Measurements from ENCODE around the gene SDR39U1.

The SDR39U1 gene

DNA sequence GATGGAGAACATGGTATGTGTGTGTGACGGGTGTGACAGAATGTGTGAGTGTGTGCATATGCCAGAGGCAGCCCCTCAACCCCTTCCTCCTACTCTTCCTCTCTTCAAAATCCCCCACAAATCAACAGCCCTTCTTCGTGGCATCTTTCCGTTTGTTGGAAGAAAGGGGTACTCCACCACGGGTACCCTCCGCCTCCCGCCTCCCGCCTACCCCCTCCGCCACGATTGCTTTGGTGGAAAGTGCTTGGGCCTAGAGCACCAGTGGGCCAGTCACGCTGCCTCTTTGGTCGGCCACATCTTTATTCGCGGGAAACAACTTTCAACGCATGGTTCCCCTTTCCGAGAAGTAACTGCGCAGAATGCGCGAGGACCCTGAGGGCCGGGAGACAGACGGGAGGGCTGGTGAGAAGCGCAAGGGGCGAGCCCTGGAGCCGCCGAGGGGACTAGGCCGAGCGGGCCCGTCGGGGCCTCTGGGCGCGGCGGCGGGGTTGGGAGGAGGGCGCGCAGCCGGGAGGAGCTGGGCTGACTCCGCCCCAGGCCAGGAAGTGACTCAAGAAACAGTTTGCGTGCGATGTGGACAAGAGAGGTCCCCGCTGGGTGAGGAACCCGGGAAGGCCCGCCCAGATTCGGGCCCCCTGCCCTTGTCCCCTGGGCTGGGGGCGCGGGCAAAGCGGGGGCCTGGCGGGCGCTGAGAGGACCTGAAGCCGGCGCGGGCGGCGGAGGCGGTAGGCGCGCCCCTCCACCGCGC is 13.0 kb downstream of the SDR39U1 start, which contains the start of the genes CBLN3 and KHNYN:
Gene CBLN3, minus strand, starts transcription at position 274 of the 748 bp plus-strand sequence. CDS start 614 bp downstream, outside the sequence.
Gene KHNYN, plus strand, starts transcription at position 560 of the 748 bp plus-strand sequence. CDS start 777 bp downstream, outside the sequence.
- peak; percentile 95 for DNase-seq (ENCODE audit: low read depth)

DNA sequence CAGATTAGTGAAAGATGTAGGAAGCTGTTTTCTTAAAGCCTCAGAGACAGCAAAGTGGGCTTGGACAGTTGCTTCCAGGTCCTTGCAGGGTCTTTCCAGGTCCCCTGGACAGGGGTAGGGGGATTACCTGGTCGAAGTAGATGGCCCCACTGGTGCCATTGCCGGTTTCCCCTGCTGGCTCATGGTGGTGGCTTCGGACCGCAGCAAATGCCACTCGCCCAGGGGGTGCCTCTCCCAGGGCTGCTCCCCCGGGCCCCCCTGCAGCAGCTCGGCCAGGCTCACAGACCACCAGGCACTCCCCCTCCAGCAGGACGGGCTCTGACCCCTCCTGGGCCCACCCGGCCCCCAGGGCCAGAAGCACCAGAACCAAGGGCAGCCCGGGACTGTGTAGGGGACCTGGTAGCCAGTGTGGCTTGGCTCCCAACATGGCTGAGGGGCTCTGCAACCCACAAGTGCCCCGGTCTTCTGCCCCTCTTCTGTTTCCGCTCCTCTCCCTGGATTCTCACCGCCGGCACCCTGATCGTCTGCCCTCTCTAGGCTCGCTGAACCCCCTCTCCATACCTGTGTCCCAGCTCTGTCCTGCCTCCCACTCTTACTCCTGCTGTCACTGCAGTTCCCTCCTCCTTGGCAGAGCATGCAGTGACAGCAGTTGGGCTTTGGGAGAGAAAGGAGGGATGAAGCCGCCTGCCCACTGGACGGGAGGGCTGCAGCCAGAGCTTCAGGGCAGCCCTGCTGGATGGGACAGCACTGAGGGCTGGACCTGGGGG is 13.8 kb downstream of the SDR39U1 start:
- DNase-seq (ENCODE audit: low read depth): no peak

DNA sequence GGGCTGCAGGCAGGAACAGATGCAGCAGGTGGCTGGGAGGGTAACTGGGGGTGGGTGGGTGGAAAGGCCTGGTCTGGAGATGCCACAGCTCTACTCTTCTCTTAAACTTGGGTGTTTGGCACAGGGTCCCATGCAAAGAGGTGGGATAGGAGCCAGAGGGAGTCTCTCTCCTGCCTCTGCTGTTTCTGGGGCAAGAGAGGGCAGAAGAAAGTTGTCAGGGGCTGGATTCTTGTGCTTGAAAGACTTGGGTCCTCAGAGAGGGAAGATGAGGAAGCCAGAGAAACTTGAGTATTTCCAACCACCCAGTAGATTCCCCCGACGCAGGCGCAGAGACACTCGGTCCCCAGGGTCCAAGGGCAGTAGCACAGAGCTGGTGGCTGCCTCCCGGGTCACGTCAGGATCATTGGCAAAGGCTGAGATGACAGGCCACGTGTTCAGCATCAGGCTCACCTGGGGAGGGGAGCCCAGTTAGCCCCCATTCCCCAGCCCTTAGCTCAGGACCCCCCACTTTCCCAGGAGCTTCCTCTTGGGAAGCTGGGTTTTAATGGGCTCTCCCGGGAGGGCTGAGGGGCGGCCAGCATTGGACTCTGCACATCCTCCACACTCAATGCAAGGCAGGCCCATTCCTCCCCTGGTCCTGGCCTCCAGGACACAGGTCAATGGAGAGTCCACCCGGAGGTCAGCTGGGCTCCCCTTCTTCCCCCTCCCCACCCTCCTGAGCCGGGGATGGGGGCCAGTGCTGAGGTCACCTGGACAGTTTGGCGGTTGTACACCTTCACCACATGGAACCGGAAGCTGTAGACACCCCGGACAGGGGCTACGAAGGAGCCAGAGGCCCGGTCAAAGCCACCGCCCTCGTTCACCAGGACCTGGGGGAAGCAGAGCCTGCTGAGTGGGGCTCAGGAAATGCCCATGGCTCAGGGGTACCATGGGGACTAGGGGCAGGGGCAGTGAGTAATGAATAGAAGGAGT is 14.8 kb downstream of the SDR39U1 start:
- DNase-seq (ENCODE audit: low read depth): no peak

DNA sequence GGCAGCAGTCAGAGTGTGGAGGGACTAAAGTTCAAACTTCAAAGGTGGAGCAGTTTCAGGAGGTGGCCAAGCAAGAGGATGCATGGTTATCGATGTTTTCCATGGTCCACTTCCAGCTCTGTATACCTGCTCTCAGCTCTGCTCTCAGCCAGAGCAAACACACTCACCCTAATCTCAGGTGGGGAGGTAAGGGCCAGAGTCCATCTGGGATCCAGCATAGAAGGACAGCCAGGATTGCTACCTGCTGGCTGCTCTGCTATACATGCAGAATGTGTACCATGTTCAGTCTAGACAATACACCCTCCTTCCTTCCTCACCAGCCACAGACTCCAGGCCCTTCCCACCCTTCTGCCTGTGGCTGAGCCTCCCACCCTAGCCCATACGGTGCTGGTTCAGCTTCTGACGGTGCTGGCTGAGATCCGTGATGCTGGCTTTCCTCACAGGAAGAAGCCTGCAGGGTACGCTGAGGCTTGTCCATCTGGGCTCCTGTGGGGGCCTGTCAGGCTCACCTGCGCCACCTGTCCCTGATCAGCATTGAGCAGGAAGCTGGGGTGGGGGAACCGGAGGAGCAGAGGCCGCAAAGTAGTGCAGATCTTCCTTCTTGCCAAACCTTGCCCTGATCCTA is 15.6 kb downstream of the SDR39U1 start:
- no peak for DNase-seq (ENCODE audit: low read depth)

DNA sequence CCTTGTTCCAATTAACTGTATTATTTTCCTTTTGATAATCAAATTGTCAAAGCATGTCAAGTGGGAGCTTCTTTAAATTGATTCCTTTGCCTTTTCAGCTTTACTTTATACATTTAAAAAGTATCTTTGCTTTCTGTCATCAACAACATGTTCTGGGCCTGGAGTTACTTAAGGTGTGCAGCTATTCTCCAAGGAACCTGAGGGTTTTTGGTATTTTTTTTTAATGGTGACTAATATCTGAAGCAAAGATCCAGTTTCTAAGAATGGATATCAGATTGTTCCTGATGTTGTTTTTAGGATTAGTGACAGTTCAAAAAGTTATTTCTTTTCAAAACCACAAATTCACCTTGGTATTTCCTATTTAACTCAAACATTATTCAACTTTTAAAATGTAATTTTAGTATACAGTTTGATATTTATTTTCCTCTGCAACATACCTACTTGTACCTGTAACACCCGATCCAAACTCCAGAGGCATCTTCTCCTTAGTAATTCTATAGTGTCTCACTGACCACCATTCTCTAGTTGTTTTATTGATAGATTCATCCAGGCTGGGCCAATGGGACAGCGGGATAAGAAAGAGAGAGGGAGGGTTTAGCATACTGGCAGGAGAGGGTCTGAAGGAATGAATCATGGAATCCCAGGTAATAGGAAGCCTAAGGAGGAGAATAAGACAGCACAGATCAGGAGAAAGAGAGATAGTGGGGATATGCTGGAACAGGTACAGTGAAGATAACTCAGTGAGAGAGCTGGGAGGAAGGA is 16.2 kb downstream of the SDR39U1 start:
- DNase-seq (ENCODE audit: low read depth): no peak

DNA sequence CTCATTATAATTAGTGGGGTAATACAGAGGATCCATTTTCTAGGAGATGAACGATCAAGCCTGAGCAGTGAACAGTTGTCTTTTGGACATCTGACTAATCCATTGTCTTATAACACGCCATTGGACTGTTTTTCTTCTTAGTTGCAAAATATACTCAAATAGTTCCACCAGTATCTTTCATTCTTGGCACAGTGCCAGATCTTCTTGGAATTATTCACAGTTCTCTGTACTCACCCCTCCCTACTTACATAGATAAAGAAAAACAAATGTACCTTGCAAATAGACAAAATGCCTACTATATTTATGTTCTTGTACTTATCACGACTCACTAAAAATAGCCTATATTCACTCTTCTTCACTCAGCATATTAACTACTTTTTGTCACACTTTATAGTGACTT is 16.9 kb downstream of the SDR39U1 start:
- DNase-seq (ENCODE audit: low read depth): peak; percentile 70

DNA sequence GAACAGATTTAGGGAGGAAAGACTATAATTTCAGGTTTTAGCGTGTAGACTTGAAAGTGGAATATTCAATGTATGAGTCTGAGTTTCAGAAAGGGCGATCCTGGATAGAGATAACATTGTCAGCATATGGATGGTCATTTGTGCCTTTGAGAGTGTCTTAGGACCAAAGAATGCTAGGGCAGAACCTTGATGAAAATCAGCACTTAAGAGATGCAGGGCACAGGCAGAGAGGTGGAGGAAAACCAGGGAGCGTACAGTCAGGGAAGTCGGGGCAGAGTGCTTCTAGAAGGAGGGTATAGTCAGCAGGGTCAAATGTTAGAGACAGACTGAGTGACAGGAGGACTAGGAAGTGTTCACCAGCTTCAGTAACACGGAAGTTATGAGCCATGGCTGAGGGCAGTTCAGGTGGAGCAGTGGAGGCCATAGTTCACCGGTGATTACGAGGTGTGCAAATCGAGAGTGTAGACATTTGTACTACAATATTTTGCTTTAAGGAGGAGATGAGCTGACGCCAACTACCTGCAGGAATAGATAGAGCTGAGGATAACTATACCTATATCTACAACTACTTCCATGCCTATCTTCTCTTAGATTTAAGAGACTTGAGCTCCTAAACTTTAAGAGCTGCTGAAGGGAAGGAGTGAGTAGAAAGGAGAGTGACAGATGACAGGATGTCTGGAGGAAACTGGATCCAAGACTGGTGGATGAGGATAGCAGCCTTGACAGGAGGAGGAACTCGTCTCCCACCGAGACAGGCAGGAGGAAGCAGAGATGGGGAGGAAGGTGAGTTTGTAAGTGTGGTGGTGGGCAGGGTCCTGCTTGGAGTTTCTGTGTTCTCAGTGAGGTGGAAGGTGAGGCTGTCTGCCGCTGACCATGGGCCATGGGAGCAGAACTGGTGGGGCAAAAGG is 19.6 kb downstream of the SDR39U1 start:
- DNase-seq (ENCODE audit: low read depth): no peak

DNA sequence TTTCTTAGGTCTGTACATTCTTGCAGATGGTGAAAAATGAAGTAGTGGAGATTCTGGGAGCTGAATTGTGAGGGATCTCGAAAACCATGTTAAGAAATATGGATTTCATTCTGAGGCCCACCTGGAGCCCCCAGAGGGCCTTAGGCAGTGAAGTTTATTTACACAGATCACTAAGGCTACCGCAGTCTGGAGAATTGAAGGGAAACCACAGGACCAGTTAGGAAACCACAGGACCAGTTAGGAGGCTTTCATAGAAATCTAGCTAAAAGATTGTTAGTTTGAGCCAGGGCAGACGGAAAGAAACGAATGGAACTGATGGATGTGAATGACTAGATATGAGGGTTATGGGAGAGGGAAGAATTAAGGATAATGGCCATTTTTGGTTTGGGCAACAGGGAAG is 20.3 kb downstream of the SDR39U1 start:
- DNase-seq (ENCODE audit: low read depth): no peak

DNA sequence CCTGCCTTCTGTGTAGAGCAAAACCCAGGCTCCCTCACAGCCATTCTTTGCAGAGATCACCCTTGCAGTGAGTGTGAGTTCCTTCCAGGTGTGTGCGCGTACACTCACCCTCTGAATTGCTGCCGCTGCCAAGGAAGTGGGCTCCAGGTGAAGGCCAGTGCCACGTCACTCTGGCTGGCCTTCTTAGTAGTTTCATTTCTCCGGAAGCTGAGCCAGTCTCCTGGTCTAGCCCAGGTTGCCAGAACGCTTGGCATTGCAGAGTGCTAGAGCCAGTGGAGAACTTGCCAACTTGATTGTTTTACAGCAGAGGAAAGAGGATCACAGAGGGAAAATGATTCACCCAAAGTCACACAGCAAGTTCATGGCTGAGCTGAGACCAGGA is 24.1 kb downstream of the SDR39U1 start:
- DNase-seq (ENCODE audit: low read depth): no peak

DNA sequence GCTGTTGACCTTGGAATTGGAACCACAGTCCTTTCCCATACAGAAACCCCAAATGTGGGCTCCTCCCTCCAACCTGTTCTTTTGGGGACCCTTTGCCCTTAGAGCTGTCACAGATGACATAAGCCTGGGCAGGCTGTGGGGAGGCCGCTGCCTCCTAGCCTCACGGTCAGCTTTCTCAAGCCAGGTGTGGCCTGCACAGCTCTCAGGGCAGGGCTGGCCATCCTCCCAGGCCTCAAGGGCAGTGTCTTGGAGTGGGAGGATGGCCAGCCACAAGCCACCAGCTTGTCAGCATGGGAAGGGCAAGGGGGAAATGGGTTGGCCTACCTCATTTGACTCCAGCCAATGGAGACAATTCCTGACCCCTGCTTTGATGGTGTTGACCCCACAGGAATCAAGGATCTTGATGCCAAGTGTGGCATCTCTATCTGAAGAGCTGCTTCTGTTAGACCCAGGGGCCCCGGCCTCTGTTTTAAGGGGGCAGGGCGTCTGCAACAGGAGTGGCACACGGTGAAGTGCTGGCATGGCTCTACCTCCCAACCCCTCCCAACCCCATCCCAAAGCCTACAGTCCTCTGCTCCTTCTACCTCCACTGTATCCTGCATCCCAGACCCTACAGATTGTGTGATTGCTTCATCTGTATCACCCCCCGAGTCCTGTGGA is 24.6 kb downstream of the SDR39U1 start:
- DNase-seq (ENCODE audit: low read depth): no peak

DNA sequence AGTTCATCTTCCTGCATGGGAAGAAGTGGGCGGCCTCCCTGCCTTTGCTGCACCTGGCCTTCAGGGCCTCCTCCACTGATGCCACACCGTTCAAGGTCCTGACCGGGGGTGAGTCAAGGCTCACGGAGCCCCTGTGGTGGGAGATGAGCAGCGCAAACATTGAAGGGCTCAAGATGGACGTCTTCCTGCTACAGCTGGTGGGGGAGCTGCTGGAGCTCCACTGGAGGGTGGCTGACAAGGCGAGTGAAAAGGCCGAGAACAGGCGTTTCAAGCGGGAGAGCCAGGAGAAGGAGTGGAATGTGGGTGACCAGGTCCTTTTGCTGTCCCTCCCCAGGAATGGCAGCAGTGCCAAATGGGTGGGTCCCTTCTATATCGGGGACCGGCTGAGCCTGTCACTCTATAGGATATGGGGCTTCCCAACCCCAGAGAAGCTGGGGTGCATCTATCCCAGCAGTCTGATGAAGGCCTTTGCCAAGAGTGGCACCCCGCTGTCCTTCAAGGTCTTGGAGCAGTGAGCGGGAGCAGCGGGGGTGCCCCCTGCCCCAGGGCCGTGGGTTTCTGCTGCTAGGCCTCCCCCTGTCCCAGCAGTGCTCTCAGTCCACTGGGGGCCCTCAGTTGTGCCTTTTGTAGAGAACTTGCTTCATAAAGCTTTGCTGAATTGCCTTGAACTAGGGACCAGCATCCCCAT is 25.5 kb downstream of the SDR39U1 start:
- DNase-seq (ENCODE audit: low read depth): no peak

DNA sequence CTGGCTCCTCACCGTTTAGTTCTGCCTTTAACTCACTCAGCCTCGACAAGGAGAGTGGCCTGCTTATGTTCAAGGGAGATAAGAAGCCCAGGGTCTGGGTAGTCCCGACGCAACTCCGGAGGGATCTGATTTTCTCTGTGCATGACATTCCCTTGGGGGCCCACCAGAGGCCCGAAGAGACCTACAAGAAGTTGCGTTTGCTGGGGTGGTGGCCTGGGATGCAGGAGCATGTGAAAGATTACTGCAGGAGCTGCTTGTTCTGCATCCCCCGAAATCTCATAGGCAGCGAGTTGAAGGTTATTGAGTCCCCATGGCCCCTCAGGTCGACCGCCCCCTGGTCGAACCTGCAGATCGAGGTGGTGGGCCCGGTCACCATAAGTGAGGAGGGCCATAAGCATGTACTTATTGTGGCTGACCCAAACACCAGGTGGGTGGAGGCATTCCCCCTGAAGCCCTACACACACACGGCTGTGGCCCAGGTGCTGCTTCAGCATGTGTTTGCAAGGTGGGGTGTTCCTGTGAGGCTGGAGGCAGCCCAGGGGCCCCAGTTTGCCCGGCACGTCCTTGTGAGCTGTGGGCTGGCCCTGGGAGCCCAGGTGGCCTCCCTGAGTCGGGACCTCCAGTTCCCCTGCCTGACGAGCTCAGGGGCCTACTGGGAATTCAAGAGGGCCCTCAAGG is 26.2 kb downstream of the SDR39U1 start:
- DNase-seq (ENCODE audit: low read depth): no peak

DNA sequence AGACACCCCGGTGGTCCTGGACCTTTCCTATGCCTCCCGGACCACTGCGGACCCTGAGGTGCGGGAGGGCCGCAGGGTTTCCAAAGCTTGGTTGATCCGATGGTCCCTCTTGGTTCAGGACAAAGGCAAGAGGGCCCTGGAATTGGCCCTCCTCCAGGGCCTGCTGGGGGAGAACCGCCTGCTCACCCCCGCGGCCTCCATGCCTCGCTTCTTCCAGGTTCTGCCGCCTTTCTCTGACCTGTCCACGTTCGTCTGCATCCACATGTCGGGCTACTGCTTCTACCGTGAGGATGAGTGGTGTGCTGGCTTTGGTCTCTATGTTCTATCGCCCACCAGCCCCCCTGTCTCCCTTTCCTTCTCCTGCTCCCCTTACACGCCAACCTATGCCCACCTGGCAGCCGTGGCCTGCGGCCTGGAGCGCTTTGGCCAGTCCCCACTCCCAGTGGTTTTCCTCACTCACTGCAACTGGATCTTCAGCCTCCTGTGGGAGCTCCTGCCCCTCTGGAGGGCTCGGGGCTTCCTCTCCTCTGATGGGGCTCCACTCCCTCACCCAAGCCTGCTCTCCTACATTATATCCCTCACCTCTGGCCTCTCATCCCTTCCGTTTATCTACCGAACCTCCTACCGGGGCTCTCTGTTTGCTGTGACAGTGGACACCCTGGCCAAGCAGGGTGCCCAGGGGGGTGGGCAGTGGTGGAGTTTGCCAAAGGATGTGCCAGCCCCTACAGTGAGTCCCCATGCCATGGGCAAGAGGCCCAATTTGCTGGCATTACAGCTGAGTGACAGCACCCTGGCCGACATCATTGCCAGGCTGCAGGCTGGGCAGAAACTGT is 26.9 kb downstream of the SDR39U1 start:
- DNase-seq (ENCODE audit: low read depth): no peak

DNA sequence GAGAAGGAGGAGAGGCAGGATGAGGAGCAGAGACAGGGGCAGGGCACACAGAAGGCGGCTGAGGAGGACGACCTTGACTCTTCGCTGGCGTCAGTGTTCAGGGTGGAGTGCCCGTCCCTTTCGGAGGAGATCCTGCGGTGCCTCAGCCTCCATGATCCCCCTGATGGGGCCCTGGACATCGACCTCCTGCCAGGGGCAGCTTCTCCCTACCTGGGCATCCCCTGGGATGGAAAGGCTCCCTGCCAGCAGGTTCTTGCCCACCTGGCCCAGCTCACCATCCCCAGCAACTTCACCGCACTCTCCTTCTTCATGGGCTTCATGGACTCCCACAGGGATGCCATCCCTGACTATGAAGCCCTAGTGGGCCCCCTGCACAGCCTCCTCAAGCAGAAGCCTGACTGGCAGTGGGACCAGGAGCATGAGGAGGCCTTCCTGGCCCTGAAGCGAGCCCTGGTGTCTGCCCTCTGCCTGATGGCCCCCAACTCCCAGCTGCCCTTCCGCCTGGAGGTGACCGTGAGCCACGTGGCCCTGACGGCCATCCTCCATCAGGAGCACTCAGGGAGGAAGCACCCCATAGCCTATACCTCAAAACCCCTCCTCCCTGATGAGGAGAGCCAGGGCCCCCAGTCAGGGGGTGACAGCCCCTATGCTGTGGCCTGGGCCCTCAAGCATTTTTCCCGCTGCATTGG is 27.7 kb downstream of the SDR39U1 start:
- DNase-seq (ENCODE audit: low read depth): no peak

DNA sequence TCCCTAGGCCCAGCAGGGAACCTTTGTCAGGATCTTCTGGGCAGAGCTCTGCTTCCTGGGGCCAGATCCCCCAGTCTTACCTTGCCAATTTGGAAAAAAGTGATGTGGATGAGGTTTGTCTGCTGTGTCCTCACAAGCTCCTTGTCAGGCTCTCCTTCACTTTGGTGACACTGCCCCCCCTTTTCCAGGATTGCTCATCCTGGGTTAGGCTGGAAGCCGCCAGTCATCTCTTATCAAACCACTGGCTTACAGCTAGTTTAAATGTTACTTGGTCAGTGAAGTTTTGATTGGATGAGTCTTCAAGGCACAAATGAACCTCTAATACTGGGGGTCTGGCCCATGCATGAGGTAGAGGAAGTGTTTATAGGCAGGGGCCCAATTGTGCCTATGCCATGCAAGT is 28.5 kb downstream of the SDR39U1 start:
- DNase-seq (ENCODE audit: low read depth): no peak

All from fibroblast of gingiva (primary cell).